NCI-H2171 treated with DMSO at 0.1 percent for 48 hours (cell line): ENCODE measurements around the gene AGBL4.

Experiments
- DNase-seq: peaks from one replicate; lab custom pipeline; 2025; lab: John Stamatoyannopoulos, UW

The AGBL4 gene

DNA sequence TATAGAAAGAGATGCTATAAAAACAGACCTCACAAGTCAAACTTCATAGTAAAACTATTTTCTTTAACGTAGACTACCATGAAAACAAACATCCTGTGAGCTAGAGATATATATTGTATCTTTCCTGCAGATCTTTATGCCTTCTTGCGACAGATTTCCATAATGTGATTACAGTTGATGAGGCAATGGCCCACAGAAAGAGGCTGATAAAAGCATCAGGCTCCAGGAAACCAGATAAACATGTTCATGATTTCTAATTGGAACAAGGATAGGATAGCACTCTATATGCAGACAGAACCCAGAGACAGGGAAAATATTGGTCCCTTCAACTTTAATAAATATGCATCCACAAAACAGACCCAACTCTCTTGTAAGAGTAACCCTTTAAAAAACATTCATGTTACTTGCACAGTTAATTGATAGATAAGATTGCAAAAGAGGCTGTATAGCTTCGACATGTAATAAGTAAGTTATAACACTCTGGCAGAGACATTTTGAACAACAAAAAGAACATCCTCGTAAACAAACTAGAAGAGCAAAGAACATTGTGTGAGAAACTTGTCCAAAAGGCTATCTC, 329.4 kb downstream of the AGBL4 start:
- no peak for DNase-seq

- no peak for DNase-seq
Observed at GRCh38 chr1:49686107-49686506, 337.6 kb downstream of the AGBL4 start.

GRCh38 chr1:49677706-49678105, 346.0 kb downstream of the AGBL4 start:
- no peak for DNase-seq

DNA sequence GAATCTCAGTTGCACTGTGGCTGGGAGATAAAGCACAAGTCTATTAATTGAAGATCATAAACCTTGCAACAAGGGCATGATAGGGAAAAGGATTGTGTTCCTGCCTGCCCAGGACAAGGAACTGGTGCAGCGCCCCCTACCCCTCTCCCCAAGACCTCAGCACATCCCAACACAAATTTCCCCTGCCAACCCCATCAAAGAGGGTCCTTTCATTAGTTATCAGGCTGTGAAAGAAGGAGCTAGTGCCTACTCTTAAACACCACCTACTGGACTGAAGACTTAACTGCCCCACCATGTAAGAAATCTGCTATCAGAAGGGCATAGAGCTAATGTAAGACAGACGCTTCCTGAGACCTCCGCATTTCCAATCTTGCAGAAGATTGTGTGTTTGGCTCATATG, 372.6 kb downstream of the AGBL4 start:
- DNase-seq: no peak

DNA sequence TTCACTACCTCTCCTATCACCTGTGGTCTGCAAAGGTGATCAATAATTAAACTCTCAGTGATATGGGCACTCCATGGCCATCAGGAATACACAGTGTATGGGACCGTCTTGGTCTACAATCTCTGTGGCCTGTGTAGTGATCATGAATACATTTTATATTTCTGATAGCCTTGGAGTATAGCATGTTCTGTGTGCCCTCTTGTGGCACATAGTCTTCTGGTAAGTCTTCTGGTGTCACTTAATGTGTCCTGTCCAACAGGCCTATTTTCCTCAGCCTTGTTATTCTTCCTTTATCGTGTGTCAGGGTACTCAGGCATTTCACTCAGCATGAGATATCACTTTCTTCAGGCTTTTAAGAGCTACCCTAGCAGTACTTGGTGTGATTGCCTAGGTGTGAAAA, 393.6 kb downstream of the AGBL4 start:
- DNase-seq: no peak

GRCh38 chr1:49627781-49628180, 396.0 kb downstream of the AGBL4 start:
- DNase-seq: no peak

DNA sequence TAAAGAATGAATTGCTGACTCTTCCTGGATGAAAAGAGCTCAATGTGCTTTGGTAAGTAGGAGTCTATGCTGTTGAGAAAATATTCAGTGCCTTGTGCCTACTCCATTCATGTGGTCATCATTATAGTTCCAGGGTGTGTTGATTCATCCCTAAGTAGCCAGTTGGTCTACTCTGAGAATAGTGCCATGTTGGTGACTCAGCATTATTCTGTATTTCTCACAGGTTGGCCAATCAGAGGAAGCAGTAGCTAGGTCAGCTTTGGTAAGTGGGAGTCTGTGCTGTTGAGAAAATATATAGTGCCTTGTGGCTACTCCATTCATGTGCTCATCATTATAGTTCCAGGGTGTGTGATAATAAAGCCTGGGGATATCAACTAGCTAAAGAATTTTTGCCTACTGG, 397.3 kb downstream of the AGBL4 start:
- DNase-seq: no peak

DNA sequence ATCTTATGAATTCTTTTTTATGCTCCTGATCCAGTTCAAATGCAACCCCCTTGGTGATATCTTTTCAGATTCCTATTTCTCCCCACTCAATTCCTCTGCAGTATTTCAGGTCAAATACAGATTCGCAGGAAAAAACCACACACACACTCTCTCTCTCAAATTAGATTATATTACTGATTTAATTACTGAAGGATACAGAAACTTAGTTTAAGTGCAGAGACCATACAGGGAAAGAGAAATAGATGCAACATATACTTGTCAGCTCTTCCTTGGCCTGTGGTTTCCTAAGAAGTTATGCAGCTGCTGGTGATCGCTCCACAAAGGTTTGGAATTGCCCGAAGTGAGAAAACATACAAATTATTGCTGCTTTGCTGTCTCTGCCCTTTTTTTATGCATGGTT, 400.9 kb downstream of the AGBL4 start:
- DNase-seq: no peak

DNA sequence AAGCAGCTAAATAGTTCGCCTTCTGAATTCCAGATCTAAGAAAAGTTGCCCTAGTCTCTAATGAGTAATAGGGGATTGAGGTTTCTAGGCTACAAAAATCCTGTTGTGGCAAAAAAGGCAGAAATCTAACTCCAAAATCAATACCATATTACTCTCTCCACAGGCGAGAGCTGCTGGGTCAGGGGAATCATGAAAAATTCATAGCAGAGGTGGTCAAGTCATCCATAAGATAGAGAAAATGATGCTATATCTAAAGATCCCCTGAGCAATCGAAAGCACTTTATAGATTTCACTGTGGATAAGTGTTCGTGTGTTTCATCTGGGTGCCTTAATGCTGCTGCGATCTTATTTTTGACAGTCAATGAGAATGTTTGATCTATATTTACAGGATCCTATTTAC, 417.7 kb downstream of the AGBL4 start:
- no peak for DNase-seq

DNA sequence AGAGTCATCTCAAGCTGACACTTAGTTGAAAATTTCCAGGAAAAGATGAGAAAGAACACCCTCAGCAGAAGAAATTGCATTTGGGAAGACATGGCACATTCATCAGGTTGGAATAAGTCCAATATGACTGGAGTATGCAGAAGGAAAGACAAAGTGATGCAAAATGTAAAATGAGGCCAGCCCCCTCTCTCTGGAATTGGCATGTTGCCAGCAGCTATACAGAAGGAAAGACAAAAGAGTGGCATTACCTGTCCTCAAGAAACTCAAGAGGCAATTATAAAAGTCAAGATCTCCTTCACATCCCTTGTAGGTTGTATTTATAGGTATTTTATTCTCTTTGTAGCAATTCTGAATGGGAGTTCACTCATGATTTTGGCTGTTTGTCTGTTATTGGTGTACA, 426.3 kb downstream of the AGBL4 start:
- peak; percentile 48 for DNase-seq

DNA sequence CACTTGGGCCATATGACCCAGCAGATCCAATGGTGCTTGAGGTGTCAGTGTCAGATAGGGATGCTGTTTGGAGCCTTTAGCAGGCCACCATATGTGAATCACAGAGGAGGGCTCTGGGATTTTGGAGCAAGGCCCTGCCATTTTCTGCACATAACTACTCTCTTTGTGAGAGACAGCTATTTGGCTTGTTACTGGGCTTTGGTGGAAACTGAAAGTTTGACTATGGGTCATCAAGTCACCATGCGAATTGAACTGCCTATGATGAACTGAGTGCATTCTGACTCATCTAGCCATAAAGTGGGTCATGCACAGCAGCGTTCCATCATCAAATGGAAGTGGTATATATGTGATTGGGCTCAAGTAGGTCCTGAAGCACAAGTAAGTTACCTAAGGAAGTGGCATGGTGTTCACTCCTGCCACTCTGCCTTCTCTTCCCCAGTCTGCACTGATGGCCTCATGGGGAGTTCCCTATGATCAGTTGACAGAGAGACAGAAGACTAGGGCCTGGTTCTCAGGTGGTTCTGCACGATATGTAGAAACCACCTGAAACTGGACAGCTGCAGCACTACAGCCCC, 447.3 kb downstream of the AGBL4 start:
- no peak for DNase-seq

DNA sequence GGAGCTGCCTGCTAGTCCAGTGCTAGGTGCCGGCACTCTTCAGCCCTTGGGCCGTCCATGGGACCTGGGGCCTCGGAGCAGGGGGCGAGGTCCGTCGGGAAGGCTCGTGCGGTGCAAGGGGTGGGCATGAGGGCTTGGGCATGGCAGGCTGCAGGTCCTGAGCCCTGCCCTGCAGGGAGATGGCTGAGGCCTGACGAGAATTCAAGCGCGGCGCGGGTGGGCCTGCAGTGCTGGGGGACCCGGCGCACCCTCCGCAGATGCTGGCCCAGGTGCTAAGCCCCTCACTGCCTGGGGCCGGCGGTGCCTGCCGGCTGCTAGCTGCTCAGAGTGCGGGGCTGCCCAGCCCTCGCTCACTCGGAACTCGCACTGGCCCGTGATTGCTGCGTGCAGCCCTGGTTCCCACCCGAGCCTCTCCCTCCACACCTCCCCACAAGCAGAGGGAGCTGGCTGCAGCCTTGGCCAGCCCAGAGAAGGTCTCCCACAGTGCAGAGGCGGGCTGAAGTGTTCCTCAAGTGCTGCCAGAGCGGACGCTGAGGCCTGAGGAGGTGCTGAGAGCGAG, 467.0 kb downstream of the AGBL4 start:
- DNase-seq: no peak

DNA sequence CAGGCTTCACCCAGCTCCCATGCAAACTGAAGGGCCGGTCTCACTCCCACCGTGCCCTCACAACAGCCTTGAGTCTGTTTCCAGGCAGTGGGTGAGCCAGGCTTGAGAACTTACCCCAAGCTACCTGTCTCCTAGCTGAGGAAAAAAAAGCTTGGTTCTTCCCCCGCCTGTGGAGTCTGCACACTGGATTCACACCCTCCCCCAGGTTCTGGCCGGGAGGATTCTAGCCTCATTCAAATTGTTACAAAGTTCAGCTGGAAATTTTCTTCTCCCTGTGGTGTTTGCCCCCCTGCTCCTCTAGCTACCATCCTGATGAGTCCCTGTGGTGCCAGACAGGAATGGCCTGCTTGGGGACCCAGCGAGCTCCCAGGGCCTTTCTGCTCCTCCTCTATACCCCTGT, 471.7 kb downstream of the AGBL4 start:
- no peak for DNase-seq

- no peak for DNase-seq
Observed at GRCh38 chr1:49544615-49545014, 479.1 kb downstream of the AGBL4 start.

DNA sequence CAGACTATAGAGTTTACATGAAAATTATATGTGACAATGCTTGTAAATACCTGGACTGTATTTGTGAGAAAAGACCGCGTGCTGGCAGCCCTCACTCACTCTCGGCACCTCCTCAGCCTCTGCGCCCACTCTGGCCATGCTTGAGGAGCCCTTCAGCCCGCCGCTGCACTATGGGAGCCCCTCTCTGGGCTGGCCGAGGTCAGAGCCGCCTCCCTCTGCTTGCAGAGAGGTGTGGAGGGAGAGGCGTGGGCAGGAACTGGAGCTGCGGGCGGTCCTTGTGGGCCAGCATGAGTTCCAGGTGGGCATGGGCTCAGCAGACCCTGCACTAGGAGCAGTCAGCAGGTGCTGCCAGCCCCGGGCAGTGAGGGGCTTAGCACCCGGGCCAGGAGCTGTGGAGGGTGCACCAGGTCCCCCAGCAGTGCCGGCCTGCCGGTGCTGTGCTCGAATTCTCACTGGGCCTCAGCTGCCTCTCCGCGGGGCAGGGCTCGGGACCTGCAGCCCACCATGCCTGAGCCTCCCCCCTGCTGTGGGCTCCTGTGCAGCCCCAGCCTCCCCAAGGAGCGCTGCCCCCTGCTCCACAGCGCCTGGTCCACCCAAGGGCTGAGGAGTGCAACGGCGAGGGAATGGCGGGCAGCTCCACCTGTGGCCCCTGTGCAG, 482.5 kb downstream of the AGBL4 start:
- no peak for DNase-seq

DNA sequence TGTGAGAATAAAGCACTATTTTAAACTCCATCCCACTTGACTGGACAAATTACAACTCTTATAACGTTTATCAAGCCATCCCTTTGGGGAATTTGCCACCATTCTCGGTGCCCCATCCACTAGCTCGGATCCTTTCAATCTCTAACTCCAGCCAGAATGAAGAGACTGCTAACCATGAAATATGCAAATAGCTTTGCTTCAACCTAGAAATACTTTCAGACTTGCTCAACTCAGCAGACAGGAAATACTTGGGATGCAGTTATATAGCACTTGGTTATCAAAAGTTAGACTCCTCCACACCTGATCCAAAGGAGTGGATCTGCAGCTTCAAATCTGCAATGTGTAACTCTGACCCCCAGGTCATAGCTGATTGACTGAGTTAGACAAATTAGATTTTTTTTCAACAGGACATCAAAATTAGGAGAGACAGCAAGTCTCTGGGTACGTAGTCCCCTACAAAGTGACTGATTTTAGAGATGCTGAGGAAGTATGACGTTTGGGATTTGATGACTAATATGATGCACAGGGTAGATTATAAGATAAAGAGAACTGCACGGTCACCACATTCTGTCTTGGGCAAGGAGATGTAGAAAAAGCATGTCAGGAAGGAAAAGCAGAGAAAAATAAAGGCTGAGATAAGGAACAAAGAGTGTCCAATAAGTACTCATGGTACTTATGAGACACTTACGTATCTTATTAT, 496.0 kb downstream of the AGBL4 start:
- DNase-seq: no peak

- no peak for DNase-seq
Observed at GRCh38 chr1:49526672-49527071, 497.1 kb downstream of the AGBL4 start.

GRCh38 chr1:49523764-49524163, 500.0 kb downstream of the AGBL4 start:
- no peak for DNase-seq

DNA sequence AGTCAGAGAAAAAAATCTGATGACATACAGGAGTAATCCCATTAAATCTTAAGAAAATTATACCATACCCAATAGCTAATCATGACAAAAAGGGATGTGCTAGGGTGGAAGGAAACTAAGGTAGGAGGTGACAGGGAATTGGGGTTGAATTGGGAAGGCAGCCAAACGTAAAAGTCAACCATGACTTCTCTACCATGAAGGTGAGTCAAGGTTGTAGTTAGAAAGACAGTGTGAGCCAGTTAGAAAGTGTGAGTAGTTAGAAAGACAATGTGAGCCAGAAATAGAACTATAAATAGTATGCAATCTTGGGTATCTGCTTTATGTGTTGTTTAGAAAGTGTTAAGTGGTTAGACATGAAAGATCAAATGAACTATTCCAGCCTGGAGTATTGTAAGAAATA, 556.8 kb downstream of the AGBL4 start:
- DNase-seq: no peak

GRCh38 chr1:49465486-49466185, 558.1 kb downstream of the AGBL4 start:
- DNase-seq: no peak

GRCh38 chr1:49448200-49448599, 575.6 kb downstream of the AGBL4 start:
- no peak for DNase-seq

- no peak for DNase-seq
Observed at GRCh38 chr1:49436865-49437264, 586.9 kb downstream of the AGBL4 start.
